Suprapubic skin (tissue), 4 donors: Measurements from ENCODE around the gene NAA80. TPM values are rescaled to one million over a fixed set of nuclear protein-coding genes. Genes with fewer than 3 reads are reported as not detected.

Experiments
- DNase-seq, 2 donors: peaks; one replicate each; pipeline ENCODE4 v3.0.0-alpha.2; 2019; ENCODE audit warnings: low spot score in 2 of 2
- H3K27ac ChIP-seq: fragments of 200-600 bp; sonication (generic); one replicate; pipeline ENCODE4 v1.5.1; 2019
- H3K27me3 ChIP-seq: fragments of 200-600 bp; sonication (generic); one replicate; pipeline ENCODE4 v1.5.1; 2019
- H3K36me3 ChIP-seq: fragments of 200-600 bp; sonication (generic); one replicate; pipeline ENCODE4 v1.5.1; 2019
- H3K4me1 ChIP-seq: fragments of 200-600 bp; sonication (generic); one replicate; pipeline ENCODE4 v1.5.1; 2019
- H3K4me3 ChIP-seq: fragments of 200-600 bp; sonication (generic); one replicate; pipeline ENCODE4 v1.5.1; 2019; ENCODE audit warnings: mild to moderate bottlenecking
- H3K9me3 ChIP-seq: fragments of 200-600 bp; sonication (generic); one replicate; pipeline ENCODE4 v1.5.1; 2019
- EP300 ChIP-seq: sonication (generic); formaldehyde crosslinking; IDR thresholded peaks from one replicate; pipeline ENCODE4 v1.6.1; 2017; ENCODE audit warnings: antibody characterized with exemption
- POLR2A ChIP-seq, 2 donors: fragments of 450-650 bp; IDR thresholded peaks; one replicate each; pipeline ENCODE4 v1.6.1; 2017; ENCODE audit warnings: antibody characterized with exemption in 2 of 2, mild to moderate bottlenecking in 2 of 2, moderate library complexity in 2 of 2
- POLR2AphosphoS5 ChIP-seq, 3 donors: sonication (generic); formaldehyde crosslinking; IDR thresholded peaks; one replicate each; pipeline ENCODE4 v1.6.1; 2017; ENCODE audit warnings: antibody characterized with exemption in 3 of 3
- WGBS: methylation state at CpG from one replicate; pipeline ENCODE4 v1.1.5; 2018; 5-methylcytosine and 5-hydroxymethylcytosine counted together
- total RNA-seq, 4 donors: library from RNA; depleted of rRNA; stranded (reverse); fragments of >200 nt; gene quantifications; one replicate each; pipeline ENCODE4 v1.1.0, GENCODE V29; 2016
- TF ChIP-seq, protein P1 (sequence below), 2 donors: fragments of 200-600 bp in 1 of 2; fragments of 450-650 bp in 1 of 2; sonication (generic) in 1 of 2; IDR thresholded peaks; one replicate each; pipeline ENCODE4 v1.5.1; 2016 to 2019; ENCODE audit warnings: antibody characterized with exemption in 2 of 2, mild to moderate bottlenecking in 1 of 2, moderate library complexity in 1 of 2

NAA80 gene
- total RNA-seq, 4 donors from 2014 or later: 19.5 to 23.4 (median 20.3) TPM

DNA sequence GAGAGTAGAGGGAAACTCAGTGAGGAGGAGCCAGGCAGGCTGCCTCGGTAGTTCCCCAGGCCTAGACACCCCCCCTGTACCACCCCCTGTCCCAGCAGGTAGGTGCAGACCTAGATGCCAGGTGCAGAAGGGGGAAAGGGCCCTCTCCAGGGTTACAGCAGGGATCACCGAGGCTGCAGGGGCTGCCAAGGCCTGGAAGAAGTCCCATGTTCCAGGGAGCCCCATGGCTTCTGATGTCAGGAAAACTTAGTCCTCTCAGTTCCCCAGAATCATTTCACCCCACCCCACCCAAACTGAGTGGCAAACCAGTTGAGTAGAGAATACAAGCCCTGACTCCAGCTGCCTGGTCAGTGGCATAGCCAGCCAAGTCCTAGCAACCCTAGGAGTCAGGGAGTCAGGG lies 37.7 kb downstream of the NAA80 start:
- WGBS: 53% methylated on average over 2 of the region's 2 CpGs
- Histone ChIP-seq H3K9me3 (no peaks in the 10 kb centered on the region), H3K36me3 (peaks cover 20% of the 10 kb centered on the region), H3K4me1 (peaks cover 67% of the 10 kb centered on the region), H3K27me3 (no peaks in the 10 kb centered on the region), H3K27ac (peak overlapping the region; percentile 91), H3K4me3 (no peak overlapping the region)
- DNase-seq: no peak
- no peak for TF ChIP-seq POLR2AphosphoS5 (IDR thresholded peaks at IDR 0.05)
- no peak for TF ChIP-seq POLR2A (IDR thresholded peaks at IDR 0.05)
- TF ChIP-seq EP300: no peak
- TF ChIP-seq, protein P1, sequence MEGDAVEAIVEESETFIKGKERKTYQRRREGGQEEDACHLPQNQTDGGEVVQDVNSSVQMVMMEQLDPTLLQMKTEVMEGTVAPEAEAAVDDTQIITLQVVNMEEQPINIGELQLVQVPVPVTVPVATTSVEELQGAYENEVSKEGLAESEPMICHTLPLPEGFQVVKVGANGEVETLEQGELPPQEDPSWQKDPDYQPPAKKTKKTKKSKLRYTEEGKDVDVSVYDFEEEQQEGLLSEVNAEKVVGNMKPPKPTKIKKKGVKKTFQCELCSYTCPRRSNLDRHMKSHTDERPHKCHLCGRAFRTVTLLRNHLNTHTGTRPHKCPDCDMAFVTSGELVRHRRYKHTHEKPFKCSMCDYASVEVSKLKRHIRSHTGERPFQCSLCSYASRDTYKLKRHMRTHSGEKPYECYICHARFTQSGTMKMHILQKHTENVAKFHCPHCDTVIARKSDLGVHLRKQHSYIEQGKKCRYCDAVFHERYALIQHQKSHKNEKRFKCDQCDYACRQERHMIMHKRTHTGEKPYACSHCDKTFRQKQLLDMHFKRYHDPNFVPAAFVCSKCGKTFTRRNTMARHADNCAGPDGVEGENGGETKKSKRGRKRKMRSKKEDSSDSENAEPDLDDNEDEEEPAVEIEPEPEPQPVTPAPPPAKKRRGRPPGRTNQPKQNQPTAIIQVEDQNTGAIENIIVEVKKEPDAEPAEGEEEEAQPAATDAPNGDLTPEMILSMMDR (IDR thresholded peaks at IDR 0.05): no peak

- TF ChIP-seq POLR2AphosphoS5 (IDR thresholded peaks at IDR 0.05) (no peak), EP300 (no peak)
- TF ChIP-seq, protein P1 (IDR thresholded peaks at IDR 0.05): no peak
- Histone ChIP-seq H3K27ac (peak overlapping the region; percentile 91), H3K36me3 (peaks cover 25% of the 10 kb centered on the region), H3K4me1 (peaks cover 64% of the 10 kb centered on the region), H3K27me3 (no peaks in the 10 kb centered on the region), H3K4me3 (peak overlapping the region; percentile 58), H3K9me3 (no peaks in the 10 kb centered on the region)
- no peak for DNase-seq
- WGBS: 87% methylated on average over 4 of the region's 5 CpGs
Observed at GRCh38 chr3:50260942-50261441, 38.2 kb downstream of the NAA80 start.

DNA sequence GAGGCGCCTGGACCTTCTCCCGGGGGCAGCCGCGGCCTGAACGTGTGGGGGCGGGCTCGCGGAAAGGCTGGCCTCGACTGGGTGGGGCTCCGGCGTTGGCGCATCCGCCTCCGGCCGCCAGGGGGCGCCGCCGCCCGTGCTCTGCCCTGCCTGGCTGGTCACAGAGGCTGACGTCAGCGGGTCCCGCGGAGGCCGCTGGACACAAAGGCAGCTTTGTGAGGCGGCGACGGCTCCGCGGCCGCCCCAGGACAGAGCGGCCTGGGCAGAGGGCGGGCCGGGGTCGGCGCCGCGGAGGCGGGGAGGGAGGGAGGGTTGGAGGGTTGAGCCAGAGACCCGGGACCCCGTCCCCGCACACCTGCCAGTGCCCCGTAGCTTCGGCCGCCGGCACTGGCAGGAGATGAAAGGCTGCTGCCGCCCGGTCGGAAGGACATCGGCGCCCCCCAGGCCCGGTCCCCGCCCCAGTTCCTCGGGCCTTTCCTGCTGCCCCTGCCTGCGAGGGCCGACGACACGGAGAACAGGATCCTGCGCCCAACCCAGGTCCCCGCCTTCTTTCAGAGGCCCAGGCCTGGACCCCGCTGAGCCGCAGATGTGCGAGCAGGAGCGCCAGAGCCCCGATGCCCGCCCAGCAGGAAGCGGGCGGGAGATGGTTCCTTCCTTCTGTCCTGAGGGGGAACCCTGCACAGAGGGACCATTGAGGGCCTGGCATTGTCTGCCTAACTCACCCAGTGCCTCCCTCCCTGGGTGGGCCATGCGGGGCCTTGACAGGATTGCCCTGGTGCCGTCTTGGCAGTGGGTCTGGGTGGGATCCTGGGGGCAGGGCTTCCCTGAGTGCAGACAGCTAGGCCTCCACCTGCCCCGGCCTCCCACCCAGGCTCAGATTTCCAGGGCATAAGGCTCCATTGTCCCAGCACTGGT lies 38.9 kb downstream of the NAA80 start:
- DNase-seq: peak; percentile 94 to 95
- peaks cover 63% of the 10 kb centered on the region for H3K4me1 ChIP-seq

DNA sequence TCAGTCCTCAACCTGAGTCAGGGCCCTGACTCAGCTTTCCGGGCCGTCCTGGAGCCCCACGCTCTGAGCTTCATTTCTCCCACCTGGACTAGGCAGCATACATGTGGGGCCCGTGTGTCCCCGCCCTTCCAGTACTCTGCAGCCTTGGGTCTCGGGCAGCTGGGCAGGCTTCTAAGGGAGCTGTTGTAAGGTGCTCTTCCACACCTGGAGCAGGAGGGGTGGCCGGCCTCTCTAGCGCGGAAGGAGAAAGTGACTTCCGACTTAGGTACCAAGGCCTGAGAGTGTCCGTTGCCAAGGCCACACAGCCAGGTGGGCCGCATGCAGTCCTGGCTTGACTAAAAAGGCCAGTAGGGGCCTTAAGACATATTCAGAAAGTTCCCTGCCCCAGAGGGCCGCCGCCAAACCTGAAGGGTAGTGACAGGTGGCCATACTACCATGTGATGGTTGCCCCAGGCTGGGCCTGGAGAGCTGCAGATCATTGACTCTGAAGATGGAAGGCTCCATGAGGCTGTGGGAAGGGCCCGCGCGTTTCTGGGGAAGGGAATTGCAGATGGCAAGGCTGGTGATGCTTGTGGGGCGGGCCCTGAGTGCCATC lies 39.7 kb downstream of the NAA80 start:
- Histone ChIP-seq H3K27ac (peak overlapping the region; percentile 91), H3K9me3 (no peaks in the 10 kb centered on the region), H3K36me3 (peaks cover 26% of the 10 kb centered on the region), H3K4me1 (peaks cover 65% of the 10 kb centered on the region), H3K27me3 (no peaks in the 10 kb centered on the region), H3K4me3 (peak overlapping the region; percentile 58)
- TF ChIP-seq POLR2A (IDR thresholded peaks at IDR 0.05): peak in 1 of 2 donors; percentile 3
- TF ChIP-seq EP300: no peak
- no peak for DNase-seq
- WGBS: 61% methylated on average over 14 of the region's 18 CpGs

More for the DNA sequence above, 38.9 kb downstream of the NAA80 start:
- Histone ChIP-seq H3K4me3 (peak overlapping the region; percentile 58), H3K27me3 (no peaks in the 10 kb centered on the region), H3K27ac (peak overlapping the region; percentile 91), H3K36me3 (peaks cover 26% of the 10 kb centered on the region), H3K9me3 (no peaks in the 10 kb centered on the region)
- 0% methylated on average over 17 of the region's 70 CpGs for WGBS
- TF ChIP-seq POLR2AphosphoS5 (IDR thresholded peaks at IDR 0.05): peak in 1 of 3 donors; percentile 59
- no peak for TF ChIP-seq EP300
- TF ChIP-seq, protein P1 (IDR thresholded peaks at IDR 0.05): peak; percentile 96 to 100
- TF ChIP-seq POLR2A (IDR thresholded peaks at IDR 0.05): peak; percentile 1 to 39

GRCh38 chr3:50258979-50259378 lies 40.2 kb downstream of the NAA80 start:
- peak overlapping the region; percentile 91 for H3K27ac ChIP-seq
- H3K4me3 ChIP-seq: no peak overlapping the region
- 42% methylated on average over 16 of the region's 16 CpGs for WGBS
- DNase-seq: no peak
- H3K9me3 ChIP-seq: no peaks in the 10 kb centered on the region
- H3K27me3 ChIP-seq: no peaks in the 10 kb centered on the region
- H3K36me3 ChIP-seq: peaks cover 26% of the 10 kb centered on the region
- TF ChIP-seq, protein P1 (IDR thresholded peaks at IDR 0.05): no peak
- TF ChIP-seq POLR2AphosphoS5 (IDR thresholded peaks at IDR 0.05) (no peak), EP300 (no peak), POLR2A (IDR thresholded peaks at IDR 0.05) (no peak)
- peaks cover 65% of the 10 kb centered on the region for H3K4me1 ChIP-seq
